NCI-H2081 treated with DMSO at 0.1 percent for 48 hours (cell line): ENCODE measurements around the gene NUP93.
"Not testable (repeated sequence)": the region's sequence is repeated elsewhere in the genome, so short reads cannot be mapped to it uniquely, and the experiment has no call there.

Experiments used
- DNase-seq: peaks from one replicate; lab custom pipeline; 2025; lab: John Stamatoyannopoulos, UW

The NUP93 gene

GRCh38 chr16:56709443-56710040, 20.4 kb upstream of the NUP93 start:
- DNase-seq: no peak

- DNase-seq: no peak
These were observed 19.7 kb upstream of the NUP93 start for GRCh38 chr16:56710181-56710737.

- no peak for DNase-seq
These were observed 18.1 kb upstream of the NUP93 start for GRCh38 chr16:56711862-56712261.

- DNase-seq: no peak
These were observed 16.1 kb upstream of the NUP93 start for GRCh38 chr16:56713794-56714193.

- no peak for DNase-seq
These were observed 14.8 kb upstream of the NUP93 start for GRCh38 chr16:56715126-56715525.

GRCh38 chr16:56716761-56717160, 13.2 kb upstream of the NUP93 start:
- no peak for DNase-seq

- not testable (repeated sequence) for DNase-seq
These were observed 12.4 kb upstream of the NUP93 start for GRCh38 chr16:56717532-56717931.

- no peak for DNase-seq
These were observed 7.6 kb upstream of the NUP93 start for GRCh38 chr16:56722200-56722842.

GRCh38 chr16:56724191-56724590, 5.7 kb upstream of the NUP93 start:
- no peak for DNase-seq

- DNase-seq: no peak
These were observed 3.6 kb upstream of the NUP93 start for GRCh38 chr16:56726283-56726682.

GRCh38 chr16:56726926-56727325, 3.0 kb upstream of the NUP93 start:
- DNase-seq: no peak

GRCh38 chr16:56728027-56728426, 1.9 kb upstream of the NUP93 start:
- DNase-seq: no peak

- DNase-seq: peak; percentile 1
These were observed 772 bp upstream of the NUP93 start for GRCh38 chr16:56728980-56729734.

- no peak for DNase-seq
These were observed 2.4 kb downstream of the NUP93 start for GRCh38 chr16:56732366-56732765.

- no peak for DNase-seq
These were observed 2.9 kb downstream of the NUP93 start for GRCh38 chr16:56732832-56733231.

GRCh38 chr16:56734429-56734828, 4.5 kb downstream of the NUP93 start:
- DNase-seq: no peak

- DNase-seq: no peak
These were observed 6.5 kb downstream of the NUP93 start for GRCh38 chr16:56736476-56736875.

- no peak for DNase-seq
These were observed 7.6 kb downstream of the NUP93 start for GRCh38 chr16:56737539-56737938.

GRCh38 chr16:56738221-56738620, 8.3 kb downstream of the NUP93 start:
- DNase-seq: no peak

- DNase-seq: not testable (repeated sequence)
These were observed 9.4 kb downstream of the NUP93 start for GRCh38 chr16:56739378-56739777.

- DNase-seq: no peak
These were observed 11.5 kb downstream of the NUP93 start for GRCh38 chr16:56741399-56741798.

GRCh38 chr16:56742030-56742984, 12.4 kb downstream of the NUP93 start:
- DNase-seq: no peak
